ENCODE results near the gene CCNB2. TPM values are rescaled to one million over a fixed set of nuclear protein-coding genes. Genes with fewer than 3 reads are reported as not detected.

The CCNB2 gene
- total RNA-seq: 1 to 10 TPM in 1 of 4 donors, under 1 TPM in 3; 0.17 to 2.1 (median 0.65) TPM
- 0.07 TPM for polyA plus RNA-seq
- long read RNA-seq, donor 1, partial matches to known transcripts: 1 of 3 reads
- long read RNA-seq, donor 1, other reads (novel, unspliced or antisense): 1 of 3 reads
- long read RNA-seq, donor 2, partial matches to known transcripts: 0 of 1 reads
- long read RNA-seq, donor 2, other reads (novel, unspliced or antisense): 0 of 1 reads
- long read RNA-seq, donor 3: 0 reads
- long read RNA-seq, donor 4: 0 reads

DNA sequence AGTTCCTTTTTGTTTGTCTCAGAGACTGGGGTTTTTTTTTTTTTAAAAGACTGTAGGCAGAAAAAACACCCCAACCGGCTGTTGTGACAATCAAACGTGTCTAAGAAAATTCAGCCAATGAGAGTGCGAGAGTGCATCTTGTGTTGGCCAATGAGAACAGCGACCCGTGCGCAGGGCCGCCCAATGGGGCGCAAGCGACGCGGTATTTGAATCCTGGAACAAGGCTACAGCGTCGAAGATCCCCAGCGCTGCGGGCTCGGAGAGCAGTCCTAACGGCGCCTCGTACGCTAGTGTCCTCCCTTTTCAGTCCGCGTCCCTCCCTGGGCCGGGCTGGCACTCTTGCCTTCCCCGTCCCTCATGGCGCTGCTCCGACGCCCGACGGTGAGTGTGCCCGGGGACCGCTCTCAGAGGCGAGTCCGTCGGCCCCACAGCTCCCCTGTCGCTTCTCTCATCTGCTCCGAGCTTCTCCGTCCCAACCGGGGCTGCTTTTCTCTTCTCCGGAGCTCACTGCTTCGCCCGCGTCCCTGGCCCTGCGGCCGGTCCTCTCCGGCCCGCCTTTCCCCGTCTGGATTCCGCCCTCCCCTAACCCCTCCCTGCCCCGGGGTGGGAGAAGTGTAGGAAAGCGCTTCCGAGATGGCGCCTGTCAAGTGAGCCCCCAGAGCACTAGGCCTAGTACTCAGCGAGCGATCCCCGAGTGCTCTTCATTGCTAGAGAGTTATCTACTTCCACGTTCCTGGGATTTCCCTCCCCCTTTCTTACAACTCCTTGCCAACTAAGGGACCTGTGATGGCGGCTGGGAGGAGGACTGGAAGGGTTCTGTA is at the start of gene CCNB2:
TSS of gene CCNB2 (plus strand) at position 235 of the 821 bp plus-strand sequence. CDS start at position 358, 123 bp downstream.
- Histone ChIP-seq H3K27me3 (ENCODE audit: control insufficient read depth, insufficient read depth) (no peaks in the 10 kb centered on the region), H3K4me1 (ENCODE audit: control insufficient read depth, insufficient read depth, low read length) (no peaks in the 10 kb centered on the region), H3K4me3 (ENCODE audit: low read length) (peak within 1 kb of the TSS; percentile 72), H3K27ac (ENCODE audit: low read length) (no peak within 1 kb of the TSS), H3K9me3 (ENCODE audit: control insufficient read depth, low read length) (no peaks in the 10 kb centered on the region)
- peak; percentile 81 to 93 (median 92) for DNase-seq
- intact Hi-C loops (cut with DNase I): no loop called here
- ATAC-seq: peak; percentile 99
- under 1% methylated on average over 57 of the region's 57 CpGs for WGBS

DNA sequence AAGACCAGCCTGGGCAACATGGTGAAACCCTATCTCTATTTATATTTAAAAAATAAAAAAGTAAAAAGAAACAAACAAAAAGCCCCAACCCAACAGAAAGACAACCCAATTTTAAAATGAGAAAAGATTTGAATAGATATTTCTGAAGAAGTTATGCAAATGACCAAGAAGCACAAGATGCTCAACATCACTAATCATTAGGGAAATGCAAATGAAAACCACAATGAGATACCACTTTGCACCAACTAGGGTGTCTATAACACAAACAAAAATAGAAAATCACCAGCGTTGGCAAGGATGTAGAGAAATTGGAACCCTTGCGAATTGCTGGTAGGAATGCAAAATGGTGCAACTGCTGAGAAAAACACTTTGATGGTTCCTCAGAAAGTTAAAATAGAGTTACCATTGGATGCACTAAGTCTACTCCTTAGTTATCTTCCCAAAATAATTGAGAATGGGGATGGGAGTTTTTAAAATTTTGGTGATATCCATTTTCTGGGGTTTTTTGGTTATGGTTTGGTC is 45.8 kb upstream of the CCNB2 start:
- H3K27ac ChIP-seq (ENCODE audit: low read length): no peak overlapping the region
- no peaks in the 10 kb centered on the region for H3K9me3 ChIP-seq (ENCODE audit: control insufficient read depth, low read length)
- no peaks in the 10 kb centered on the region for H3K4me1 ChIP-seq (ENCODE audit: control insufficient read depth, insufficient read depth, low read length)
- H3K4me3 ChIP-seq (ENCODE audit: low read length): no peak overlapping the region
- intact Hi-C loops (cut with DNase I): no loop called here
- WGBS: 94% methylated on average over 2 of the region's 2 CpGs
- ATAC-seq: no peak
- no peak for DNase-seq
- H3K27me3 ChIP-seq (ENCODE audit: control insufficient read depth, insufficient read depth): no peaks in the 10 kb centered on the region

DNA sequence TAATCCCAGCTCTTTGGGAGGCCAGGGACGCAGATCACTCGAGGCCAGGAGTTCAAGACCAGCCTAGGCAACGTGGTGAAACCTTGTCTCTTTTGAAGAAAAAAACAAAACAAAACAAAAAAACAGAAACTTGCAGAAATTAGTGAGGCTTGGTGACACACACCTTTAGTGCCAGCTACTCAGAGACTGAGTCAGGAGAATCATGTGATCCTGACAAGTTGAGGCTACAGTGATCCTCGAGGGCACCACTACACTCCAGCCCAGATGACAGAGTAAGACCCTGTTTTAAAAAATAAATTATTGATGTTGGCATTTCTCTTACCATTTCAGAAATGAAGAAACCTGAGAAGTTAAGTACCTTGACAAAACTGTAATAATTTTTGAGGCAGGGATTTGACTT is 44.6 kb upstream of the CCNB2 start:
- no peak overlapping the region for H3K27ac ChIP-seq (ENCODE audit: low read length)
- WGBS: 94% methylated on average over 4 of the region's 4 CpGs

DNA sequence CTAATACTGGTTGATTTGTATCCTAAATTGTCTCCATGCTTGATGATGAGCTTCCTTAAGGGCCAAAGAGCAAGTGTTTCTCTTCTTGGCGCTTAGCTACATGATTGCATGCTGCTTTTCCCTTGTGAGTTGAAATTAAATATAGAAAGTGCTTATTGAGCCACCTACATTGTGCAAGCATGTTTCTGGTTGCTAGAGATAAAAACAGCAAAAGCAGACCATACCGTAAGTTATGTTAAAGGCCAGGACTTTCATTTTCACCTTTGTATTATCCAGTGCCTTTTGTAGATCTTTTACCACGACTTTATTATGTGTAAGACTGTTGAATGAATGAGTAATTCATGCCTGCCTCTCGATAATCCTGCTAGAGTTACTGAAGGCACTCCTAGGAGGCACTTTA is 41.9 kb upstream of the CCNB2 start:
- H3K27ac ChIP-seq (ENCODE audit: low read length): no peak overlapping the region
- H3K4me3 ChIP-seq (ENCODE audit: low read length): no peak overlapping the region
- no peaks in the 10 kb centered on the region for H3K9me3 ChIP-seq (ENCODE audit: control insufficient read depth, low read length)
- ATAC-seq (no peak), DNase-seq (no peak)
- H3K4me1 ChIP-seq (ENCODE audit: control insufficient read depth, insufficient read depth, low read length): no peaks in the 10 kb centered on the region
- intact Hi-C loops (cut with DNase I): no loop called here
- no peaks in the 10 kb centered on the region for H3K27me3 ChIP-seq (ENCODE audit: control insufficient read depth, insufficient read depth)
- 75% methylated on average over 4 of the region's 4 CpGs for WGBS

More for the DNA sequence above, 44.6 kb upstream of the CCNB2 start:
- H3K27me3 ChIP-seq (ENCODE audit: control insufficient read depth, insufficient read depth): no peaks in the 10 kb centered on the region
- intact Hi-C loops (cut with DNase I): no loop called here
- ATAC-seq (no peak), DNase-seq (no peak)
- no peak overlapping the region for H3K4me3 ChIP-seq (ENCODE audit: low read length)
- no peaks in the 10 kb centered on the region for H3K4me1 ChIP-seq (ENCODE audit: control insufficient read depth, insufficient read depth, low read length)
- no peaks in the 10 kb centered on the region for H3K9me3 ChIP-seq (ENCODE audit: control insufficient read depth, low read length)

GRCh38 chr15:59069430-59069829 is 35.5 kb upstream of the CCNB2 start:
- H3K27ac ChIP-seq (ENCODE audit: low read length): no peak overlapping the region
- WGBS: 97% methylated on average over 1 of the region's 1 CpG
- ATAC-seq (no peak), DNase-seq (no peak)
- H3K4me3 ChIP-seq (ENCODE audit: low read length): no peak overlapping the region
- no peaks in the 10 kb centered on the region for H3K9me3 ChIP-seq (ENCODE audit: control insufficient read depth, low read length)
- H3K4me1 ChIP-seq (ENCODE audit: control insufficient read depth, insufficient read depth, low read length): no peaks in the 10 kb centered on the region
- intact Hi-C loops (cut with DNase I): no loop called here
- no peaks in the 10 kb centered on the region for H3K27me3 ChIP-seq (ENCODE audit: control insufficient read depth, insufficient read depth)

DNA sequence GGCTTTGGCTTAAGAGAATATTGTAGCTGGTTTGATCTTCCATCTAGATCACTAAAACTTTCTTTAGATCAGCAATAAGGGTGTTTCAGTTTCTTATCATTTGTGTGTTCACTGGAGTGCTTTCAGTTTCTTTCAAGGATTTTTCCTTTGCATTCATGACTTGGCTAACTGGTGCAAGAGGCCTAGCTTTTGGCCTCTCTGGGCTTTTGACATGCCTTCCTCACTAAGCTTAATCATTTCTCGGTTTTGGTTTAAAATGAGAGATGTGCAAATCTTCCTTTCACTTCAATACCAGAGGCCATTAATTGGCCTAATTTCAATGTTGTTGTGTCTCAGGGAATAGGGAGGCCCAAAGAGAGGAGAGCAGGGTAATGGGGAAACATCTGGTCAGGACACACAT is 30.3 kb upstream of the CCNB2 start:
- intact Hi-C loops (cut with DNase I): no loop called here

DNA sequence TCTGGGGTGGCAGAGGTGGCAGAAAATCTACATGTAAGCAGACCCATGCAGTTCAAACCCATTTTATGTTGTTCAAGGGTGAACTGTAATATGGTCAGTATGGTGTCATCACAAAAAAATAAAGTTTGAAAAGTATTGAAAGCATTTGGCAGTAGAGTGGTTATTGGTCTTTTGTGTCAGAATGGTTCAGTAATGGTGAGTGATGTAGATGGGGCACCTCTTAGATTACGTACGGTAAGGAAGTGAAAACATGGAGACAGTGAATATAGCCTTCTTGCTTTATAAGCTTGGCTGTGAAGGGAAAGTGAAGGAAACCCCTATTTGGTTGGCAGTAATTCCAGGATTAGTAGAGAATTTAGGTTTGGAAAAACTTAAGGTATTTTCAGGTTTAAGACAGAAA is 17.2 kb upstream of the CCNB2 start:
- H3K27me3 ChIP-seq (ENCODE audit: control insufficient read depth, insufficient read depth): no peaks in the 10 kb centered on the region
- ATAC-seq (no peak), DNase-seq (no peak)
- 97% methylated on average over 2 of the region's 2 CpGs for WGBS
- H3K27ac ChIP-seq (ENCODE audit: low read length): no peak overlapping the region
- H3K4me1 ChIP-seq (ENCODE audit: control insufficient read depth, insufficient read depth, low read length): no peaks in the 10 kb centered on the region
- H3K9me3 ChIP-seq (ENCODE audit: control insufficient read depth, low read length): no peaks in the 10 kb centered on the region
- H3K4me3 ChIP-seq (ENCODE audit: low read length): no peak overlapping the region
- intact Hi-C loops (cut with DNase I): loop anchor here in 1 of 4 donors (10.0 kb wide), 1 partner anchor 103 kb away; the partner anchor contains the start of gene RNF111

More for the DNA sequence above, 30.3 kb upstream of the CCNB2 start:
- H3K4me3 ChIP-seq (ENCODE audit: low read length): no peak overlapping the region
- ATAC-seq: no peak
- WGBS: 95% methylated on average over 1 of the region's 1 CpG
- H3K9me3 ChIP-seq (ENCODE audit: control insufficient read depth, low read length): no peaks in the 10 kb centered on the region
- no peak overlapping the region for H3K27ac ChIP-seq (ENCODE audit: low read length)
- H3K27me3 ChIP-seq (ENCODE audit: control insufficient read depth, insufficient read depth): no peaks in the 10 kb centered on the region
- H3K4me1 ChIP-seq (ENCODE audit: control insufficient read depth, insufficient read depth, low read length): no peaks in the 10 kb centered on the region
- DNase-seq: no peak

DNA sequence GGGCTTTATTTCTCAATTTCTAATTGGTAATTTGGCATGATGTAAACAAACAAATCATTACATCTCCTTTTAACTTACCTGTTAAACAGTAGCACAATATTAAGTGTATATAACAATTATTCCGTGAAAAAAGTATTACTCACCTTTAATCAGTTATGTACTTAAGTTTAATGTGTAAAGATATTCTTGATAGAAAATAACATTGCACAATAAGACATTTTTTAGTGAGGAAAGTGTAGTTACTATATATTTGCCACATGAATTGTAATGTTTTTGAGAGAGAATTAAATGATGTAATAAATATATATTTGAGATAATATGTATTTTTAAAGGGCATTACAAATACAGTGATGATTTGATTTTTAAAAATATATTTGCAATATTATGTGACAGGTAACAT is 10.9 kb upstream of the CCNB2 start:
- H3K27me3 ChIP-seq (ENCODE audit: control insufficient read depth, insufficient read depth): no peaks in the 10 kb centered on the region
- ATAC-seq: no peak
- H3K4me3 ChIP-seq (ENCODE audit: low read length): no peak overlapping the region
- no peak for DNase-seq
- WGBS: 97% methylated on average over 1 of the region's 1 CpG
- H3K9me3 ChIP-seq (ENCODE audit: control insufficient read depth, low read length): no peaks in the 10 kb centered on the region
- H3K4me1 ChIP-seq (ENCODE audit: control insufficient read depth, insufficient read depth, low read length): no peaks in the 10 kb centered on the region
- intact Hi-C loops (cut with DNase I): no loop called here
- H3K27ac ChIP-seq (ENCODE audit: low read length): no peak overlapping the region

DNA sequence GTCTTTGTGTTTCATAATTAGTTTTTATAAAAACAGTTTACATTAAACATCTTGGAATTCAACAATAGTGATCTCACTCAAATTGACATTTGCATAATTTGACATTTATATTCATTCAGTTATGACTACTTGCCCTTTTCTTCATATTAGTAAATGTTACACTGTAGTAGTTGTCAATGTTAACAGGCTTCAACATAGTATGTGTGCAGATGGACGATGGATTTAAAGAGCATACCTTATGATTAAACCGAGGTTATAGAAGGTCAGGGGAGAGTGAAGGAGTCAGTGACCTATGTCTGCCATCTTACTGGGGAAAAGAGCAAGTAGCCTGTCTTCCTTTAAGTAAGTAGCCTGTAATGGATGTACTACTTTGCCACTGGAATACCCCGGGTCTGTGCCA is 8.5 kb upstream of the CCNB2 start:
- DNase-seq (no peak), ATAC-seq (no peak)
- 94% methylated on average over 3 of the region's 3 CpGs for WGBS
- Histone ChIP-seq H3K9me3 (ENCODE audit: control insufficient read depth, low read length) (no peaks in the 10 kb centered on the region), H3K27me3 (ENCODE audit: control insufficient read depth, insufficient read depth) (no peaks in the 10 kb centered on the region), H3K4me3 (ENCODE audit: low read length) (no peak overlapping the region), H3K4me1 (ENCODE audit: control insufficient read depth, insufficient read depth, low read length) (no peaks in the 10 kb centered on the region), H3K27ac (ENCODE audit: low read length) (no peak overlapping the region)
- intact Hi-C loops (cut with DNase I): no loop called here

GRCh38 chr15:59099162-59099685 is 5.7 kb upstream of the CCNB2 start:
- no peak overlapping the region for H3K4me3 ChIP-seq (ENCODE audit: low read length)
- no peak overlapping the region for H3K27ac ChIP-seq (ENCODE audit: low read length)
- no peaks in the 10 kb centered on the region for H3K27me3 ChIP-seq (ENCODE audit: control insufficient read depth, insufficient read depth)
- ATAC-seq: no peak
- no peaks in the 10 kb centered on the region for H3K9me3 ChIP-seq (ENCODE audit: control insufficient read depth, low read length)
- intact Hi-C loops (cut with DNase I): no loop called here
- DNase-seq: no peak
- no peaks in the 10 kb centered on the region for H3K4me1 ChIP-seq (ENCODE audit: control insufficient read depth, insufficient read depth, low read length)
- WGBS: 84% methylated on average over 2 of the region's 2 CpGs

- Histone ChIP-seq H3K27ac (ENCODE audit: low read length) (no peak overlapping the region), H3K4me1 (ENCODE audit: control insufficient read depth, insufficient read depth, low read length) (no peaks in the 10 kb centered on the region), H3K27me3 (ENCODE audit: control insufficient read depth, insufficient read depth) (no peaks in the 10 kb centered on the region), H3K4me3 (ENCODE audit: low read length) (peak overlapping the region; percentile 72), H3K9me3 (ENCODE audit: control insufficient read depth, low read length) (no peaks in the 10 kb centered on the region)
- 3% methylated on average over 9 of the region's 9 CpGs for WGBS
- ATAC-seq (peak; percentile 18 to 51), DNase-seq (no peak)
- intact Hi-C loops (cut with DNase I): no loop called here
Observed at GRCh38 chr15:59104602-59104911, 389 bp upstream of the CCNB2 start.
